KOPT-K1 (cell line): ENCODE measurements around the gene SCD5.

Source experiments
- H3K27ac ChIP-seq: fragments of 200-600 bp; sonication (generic); 2 replicates; pipeline ENCODE4 v1.5.1; 2016; ENCODE audit warnings: antibody characterized with exemption, mild to moderate bottlenecking, low read depth, low read length; ENCODE audit not compliant: poor library complexity, severe bottlenecking
- H3K36me3 ChIP-seq: fragments of 200-600 bp; sonication (generic); 2 replicates; pipeline ENCODE4 v1.5.1; 2017; ENCODE audit warnings: antibody characterized with exemption, mild to moderate bottlenecking, low read length, moderate library complexity; ENCODE audit not compliant: insufficient read depth
- H3K9me3 ChIP-seq: fragments of 200-600 bp; sonication (generic); 2 replicates; pipeline ENCODE4 v1.5.1; 2017; ENCODE audit warnings: antibody characterized with exemption, low read length, mild to moderate bottlenecking; ENCODE audit not compliant: insufficient read depth, poor library complexity, severe bottlenecking

Gene SCD5

DNA sequence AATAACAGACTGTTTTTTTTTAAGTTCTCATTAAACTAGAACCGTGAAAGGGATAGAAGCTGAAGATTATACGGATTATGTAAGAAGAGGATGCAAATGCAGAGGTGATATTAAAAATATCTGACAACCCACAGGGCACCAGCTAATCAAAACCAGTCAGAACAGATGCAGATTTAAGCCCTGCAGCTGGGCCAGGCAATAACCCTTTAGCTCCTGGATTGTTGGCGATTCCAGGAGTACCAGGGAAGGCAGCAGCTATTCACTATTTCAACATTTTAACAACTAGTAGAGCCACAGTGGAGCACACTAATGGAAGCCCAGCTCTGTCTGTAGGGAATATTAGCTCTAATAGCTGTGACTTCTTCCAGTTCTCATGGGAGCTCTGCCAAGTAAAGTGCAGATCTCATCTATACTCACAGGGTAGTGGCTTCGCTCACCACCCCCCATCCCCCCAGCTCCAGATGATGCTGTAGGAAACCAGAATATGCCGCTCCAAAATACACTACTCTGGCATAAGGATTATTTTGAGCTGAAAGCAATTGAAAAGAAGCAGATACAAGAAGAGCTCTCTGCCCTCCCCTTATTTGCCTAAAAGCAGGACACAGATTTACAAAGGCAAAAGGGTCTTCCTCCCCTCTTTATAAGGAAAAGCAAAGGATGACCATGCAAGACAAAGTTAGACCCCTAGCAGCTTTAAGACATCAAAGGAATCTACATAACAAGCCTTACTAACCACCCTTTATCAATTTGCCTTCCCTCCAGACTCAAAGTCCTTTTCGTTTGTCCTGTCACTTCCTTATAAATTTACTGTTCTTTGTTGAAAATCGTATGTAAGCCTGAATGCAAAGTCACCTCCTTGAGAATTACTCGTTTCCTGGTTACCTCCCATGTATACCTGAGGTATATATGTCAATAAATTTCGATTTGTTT is 13.7 kb downstream of the SCD5 start:
- H3K36me3 ChIP-seq: no peaks in the 10 kb centered on the region
- H3K9me3 ChIP-seq: no peaks in the 10 kb centered on the region
- no peak overlapping the region for H3K27ac ChIP-seq

DNA sequence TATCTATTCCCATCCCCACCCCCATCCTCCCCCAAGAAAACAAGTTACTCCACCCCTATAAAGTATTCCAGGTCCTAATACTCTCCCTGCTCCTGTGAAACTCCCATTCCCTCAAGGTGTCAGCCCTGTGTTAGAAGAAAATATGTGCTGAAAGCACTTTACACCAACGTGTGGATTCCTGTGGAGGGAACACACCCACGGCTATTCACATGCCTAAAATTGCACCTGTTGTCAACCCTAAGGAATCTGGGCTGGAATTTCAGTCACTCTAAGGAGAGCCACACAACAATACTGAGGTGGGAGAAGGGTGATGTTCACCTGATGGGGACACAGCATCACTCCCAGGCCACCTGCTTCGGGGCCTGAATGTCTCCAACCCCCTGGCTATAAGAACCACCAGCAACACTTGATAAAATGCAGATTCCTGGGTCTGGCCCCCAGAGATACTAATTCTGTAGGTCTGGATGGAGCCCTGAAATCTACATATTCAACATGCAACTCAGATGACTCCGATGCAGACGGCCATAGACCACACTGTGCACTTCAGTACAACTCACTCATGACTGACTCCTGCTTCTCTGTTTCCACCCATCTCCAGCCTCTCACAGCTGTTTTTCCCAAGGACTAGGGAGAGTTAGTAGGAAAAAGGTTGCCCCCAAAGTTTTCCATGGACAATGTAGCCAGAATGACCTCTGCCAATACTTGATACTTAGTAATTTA is 15.8 kb downstream of the SCD5 start:
- no peak overlapping the region for H3K27ac ChIP-seq

DNA sequence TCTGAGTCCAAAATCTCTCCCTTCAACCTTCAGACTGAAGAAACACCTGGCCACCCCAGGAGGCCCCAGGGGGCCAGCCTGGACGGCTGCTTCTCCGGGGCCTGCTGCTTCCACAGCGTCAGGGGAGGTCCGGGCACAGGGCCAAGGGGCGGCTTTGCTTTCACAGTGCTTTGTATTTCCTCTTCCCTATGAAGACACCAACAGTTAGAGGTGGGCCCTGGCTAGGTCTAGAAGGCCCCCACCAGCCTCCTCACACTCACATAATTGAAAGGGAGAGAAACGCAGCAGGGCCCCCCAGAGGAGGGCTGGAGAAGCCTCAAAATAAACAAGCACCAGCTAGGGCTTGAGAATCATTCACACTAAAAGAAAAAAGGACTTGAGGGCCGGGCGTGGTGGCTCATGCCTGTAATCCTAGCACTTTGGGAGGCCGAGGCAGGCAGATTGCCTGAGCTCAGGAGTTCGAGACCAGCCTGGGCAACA is 17.8 kb downstream of the SCD5 start:
- Histone ChIP-seq H3K9me3 (no peaks in the 10 kb centered on the region), H3K36me3 (no peaks in the 10 kb centered on the region), H3K27ac (no peak overlapping the region)

More for the DNA sequence above, 15.8 kb downstream of the SCD5 start:
- no peaks in the 10 kb centered on the region for H3K9me3 ChIP-seq
- no peaks in the 10 kb centered on the region for H3K36me3 ChIP-seq

DNA sequence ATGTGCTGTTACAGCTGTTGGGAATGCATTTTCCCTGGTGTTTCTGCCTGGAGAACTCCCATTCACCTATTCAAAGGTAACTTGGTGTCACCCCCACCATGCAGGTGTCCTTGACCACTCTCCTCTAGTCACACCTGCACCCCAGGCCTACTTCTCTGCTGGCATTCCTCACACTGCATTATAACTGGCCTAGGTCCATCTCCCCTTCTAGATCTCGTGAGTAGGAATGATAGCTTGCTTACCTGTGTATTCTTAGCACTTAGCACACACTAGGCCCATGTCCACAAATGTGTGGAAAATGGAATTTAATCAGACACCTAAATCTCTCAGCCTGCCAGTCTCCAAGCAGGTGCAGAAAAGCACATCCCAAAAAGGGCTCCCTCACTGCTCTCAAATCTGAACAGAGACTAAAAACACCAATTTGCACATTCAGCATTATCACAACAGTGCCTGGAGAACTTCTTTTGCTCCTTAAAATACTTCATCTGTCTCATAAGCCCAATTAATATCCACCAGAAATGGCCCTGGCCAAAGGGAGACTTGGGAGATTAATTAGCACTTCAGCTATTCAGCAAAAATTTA is 18.3 kb downstream of the SCD5 start:
- no peaks in the 10 kb centered on the region for H3K9me3 ChIP-seq
- H3K27ac ChIP-seq: no peak overlapping the region
- no peaks in the 10 kb centered on the region for H3K36me3 ChIP-seq

DNA sequence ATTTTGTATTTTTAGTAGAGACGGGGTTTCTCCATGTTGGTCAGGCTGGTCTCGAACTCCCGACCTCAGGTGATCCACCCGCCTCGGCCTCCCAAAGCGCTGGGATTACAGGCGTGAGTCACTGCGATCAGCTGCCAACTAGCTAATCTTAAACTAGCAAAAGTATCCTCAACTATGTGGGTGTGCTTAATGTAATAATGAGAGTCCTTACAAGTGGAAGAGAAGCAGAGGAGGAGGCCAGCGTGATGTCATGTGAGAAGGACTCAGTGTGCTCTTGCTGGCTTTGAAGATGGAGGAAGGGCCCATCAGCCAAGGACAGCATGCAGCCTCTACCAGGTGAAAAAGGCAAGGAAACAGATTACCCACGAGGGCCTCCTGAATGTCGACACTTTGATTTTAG is 19.6 kb downstream of the SCD5 start:
- Histone ChIP-seq H3K36me3 (no peaks in the 10 kb centered on the region), H3K9me3 (no peaks in the 10 kb centered on the region), H3K27ac (no peak overlapping the region)

DNA sequence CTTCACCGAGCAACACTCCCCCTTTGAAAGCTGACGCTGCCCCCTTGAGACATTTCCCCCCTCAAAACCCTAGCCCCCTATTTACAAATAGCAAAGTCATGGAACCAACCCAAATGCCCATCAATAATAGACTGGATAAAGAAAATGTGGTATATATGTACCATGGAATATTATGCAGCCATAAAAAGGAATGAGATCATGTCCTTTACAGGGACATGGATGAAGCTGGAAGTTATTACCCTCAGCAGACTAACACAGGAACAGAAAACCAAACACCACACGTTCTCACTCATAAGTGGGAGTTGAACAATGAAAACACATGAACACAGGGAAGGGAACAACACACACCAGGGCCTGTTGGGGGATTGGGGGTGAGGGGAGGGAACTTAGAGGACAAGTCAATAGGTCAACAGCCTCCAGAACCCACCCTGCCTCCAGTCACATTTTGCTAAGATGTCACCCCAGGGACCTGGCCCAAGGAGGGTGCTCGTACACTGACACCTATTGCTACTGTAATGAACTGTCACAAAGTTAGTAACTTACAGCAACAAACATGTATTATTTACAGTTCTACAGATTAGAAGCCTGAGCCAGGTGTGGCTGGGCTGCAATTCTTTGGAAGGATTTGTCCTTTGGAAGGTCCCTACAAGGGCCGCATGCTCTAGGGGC is 20.6 kb downstream of the SCD5 start:
- Histone ChIP-seq H3K36me3 (no peaks in the 10 kb centered on the region), H3K27ac (no peak overlapping the region), H3K9me3 (no peaks in the 10 kb centered on the region)

DNA sequence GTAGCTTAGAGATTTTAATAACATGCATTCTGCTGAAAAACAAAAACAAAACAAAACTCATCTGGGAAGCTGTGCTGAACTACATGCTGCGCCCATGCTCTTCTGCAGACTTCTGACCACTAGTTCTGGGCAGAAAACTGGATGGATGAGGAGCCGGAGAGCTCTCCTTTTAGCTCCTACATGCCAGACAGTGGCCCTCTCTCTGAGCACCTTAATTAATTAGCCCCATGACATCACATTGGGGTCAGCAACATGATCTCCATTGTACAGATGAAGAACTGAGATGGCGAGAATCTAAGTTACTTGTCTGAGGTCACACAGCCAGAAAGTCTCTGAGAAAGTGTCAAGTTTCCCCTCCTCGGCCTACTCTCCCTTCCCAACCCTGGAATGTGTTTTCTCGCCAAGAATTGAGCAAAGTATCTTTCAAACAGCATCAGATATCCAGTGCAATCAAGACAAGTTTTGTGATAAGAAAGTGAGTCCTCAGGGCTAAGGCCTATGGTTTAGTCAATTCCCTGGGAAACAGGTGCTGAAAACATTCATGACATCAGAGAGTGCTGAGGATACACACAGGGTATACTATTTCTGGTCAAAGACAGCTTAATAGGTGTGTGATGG is 21.6 kb downstream of the SCD5 start:
- Histone ChIP-seq H3K9me3 (no peaks in the 10 kb centered on the region), H3K36me3 (no peaks in the 10 kb centered on the region), H3K27ac (no peak overlapping the region)

DNA sequence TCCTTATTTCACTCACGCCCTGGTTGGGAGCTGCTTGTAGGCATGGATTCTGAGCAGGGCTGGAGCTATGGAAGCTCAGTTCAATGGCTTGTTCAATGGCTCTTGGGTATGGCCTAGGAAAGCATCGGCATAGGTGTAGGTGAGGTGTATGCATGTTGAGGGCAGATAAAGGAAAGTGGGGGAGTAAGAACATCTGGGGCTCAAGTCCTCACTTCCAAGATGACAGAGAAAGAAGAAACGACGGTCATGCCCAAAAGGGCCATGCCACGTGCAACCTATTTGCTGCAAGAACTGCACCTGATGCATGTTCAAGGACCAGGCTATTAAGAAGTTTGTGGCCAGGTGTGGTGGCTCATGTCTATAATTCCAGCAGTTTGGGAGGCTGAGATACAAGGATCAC is 23.4 kb downstream of the SCD5 start:
- Histone ChIP-seq H3K27ac (no peak overlapping the region), H3K36me3 (no peaks in the 10 kb centered on the region)

DNA sequence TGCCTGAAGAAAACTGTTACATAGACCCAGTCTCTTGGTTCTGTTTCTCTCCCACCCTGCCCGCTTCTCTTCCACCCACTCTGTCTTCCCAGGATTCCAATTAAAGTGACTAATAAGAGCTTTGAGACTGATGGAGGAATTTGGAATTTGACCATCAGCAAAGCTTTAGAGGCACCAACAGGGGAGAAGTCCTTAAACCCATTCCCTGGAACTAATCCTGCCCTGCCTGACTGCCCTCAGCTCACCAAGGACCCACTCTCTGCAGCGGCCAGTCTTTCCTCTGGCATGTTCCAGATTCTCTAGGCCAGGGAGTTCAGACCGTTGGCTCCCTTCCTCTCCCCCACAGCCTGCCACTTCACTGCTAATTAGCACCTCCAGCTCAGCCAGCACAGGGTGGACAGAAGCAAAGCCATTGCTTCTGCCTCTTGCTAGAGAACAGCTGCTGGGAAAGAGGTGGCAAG is 23.9 kb downstream of the SCD5 start:
- H3K27ac ChIP-seq: no peak overlapping the region
- H3K9me3 ChIP-seq: no peaks in the 10 kb centered on the region
- H3K36me3 ChIP-seq: no peaks in the 10 kb centered on the region

More for the DNA sequence above, 23.4 kb downstream of the SCD5 start:
- no peaks in the 10 kb centered on the region for H3K9me3 ChIP-seq

DNA sequence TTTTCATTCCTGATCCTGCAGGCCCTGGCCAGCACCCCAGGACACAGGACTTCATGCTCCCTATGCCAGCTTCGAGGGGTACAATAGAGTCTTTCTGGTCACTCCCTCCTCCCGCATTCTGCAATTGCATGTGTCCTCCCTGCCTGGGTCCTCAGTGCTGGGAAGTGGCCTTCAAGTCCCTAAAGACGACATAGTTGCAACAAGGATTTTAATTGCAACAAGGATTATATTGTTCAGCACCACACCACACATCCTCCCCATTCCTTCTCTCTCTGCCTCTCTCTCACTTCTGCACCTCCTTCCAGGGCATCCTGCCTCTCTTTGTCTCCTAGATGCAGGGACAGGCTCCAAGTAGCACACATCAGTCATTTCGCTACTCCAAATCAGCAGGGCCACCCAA is 25.5 kb downstream of the SCD5 start:
- Histone ChIP-seq H3K9me3 (no peaks in the 10 kb centered on the region), H3K36me3 (no peaks in the 10 kb centered on the region), H3K27ac (no peak overlapping the region)

DNA sequence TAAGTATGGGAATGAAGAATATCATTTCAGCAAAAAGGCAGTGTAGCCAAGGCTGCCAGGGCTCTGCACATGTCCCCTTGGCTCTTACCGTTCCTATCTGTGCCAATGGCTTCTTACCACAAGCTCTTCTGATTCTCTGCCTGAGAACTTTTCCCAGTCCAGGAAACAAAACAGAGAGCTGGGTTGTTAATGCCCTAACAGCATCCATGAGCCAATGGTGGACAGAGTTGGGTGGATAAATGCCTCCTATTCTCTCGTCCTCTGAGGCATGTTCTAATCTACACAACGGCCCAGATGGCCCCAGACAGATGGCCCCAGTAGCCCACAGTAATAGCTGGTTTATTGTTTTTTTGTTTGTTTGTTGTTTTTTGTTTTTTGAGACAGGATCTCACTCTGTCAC is 28.0 kb downstream of the SCD5 start:
- peaks cover 5% of the 10 kb centered on the region for H3K9me3 ChIP-seq
- H3K27ac ChIP-seq: no peak overlapping the region
- H3K36me3 ChIP-seq: no peaks in the 10 kb centered on the region

DNA sequence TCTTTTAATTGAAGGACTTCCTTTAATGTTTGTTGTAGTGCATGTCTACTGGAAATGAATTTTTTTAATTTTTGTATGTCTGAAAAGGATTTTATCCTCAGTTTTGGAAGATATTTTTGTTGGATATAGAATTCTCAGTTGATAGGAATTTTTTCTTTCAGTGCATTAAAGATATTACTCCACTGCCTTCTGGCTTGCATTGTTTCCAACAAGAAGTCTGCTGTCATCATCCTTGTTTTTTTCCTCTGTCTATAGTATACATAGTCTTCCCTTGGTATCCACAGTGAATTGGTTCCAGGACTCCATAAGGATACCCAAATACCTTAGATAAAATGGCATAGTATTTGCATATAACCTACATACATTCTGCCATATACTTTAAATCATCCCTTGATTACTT is 33.5 kb downstream of the SCD5 start:
- Histone ChIP-seq H3K9me3 (peaks cover 12% of the 10 kb centered on the region), H3K27ac (no peak overlapping the region), H3K36me3 (no peaks in the 10 kb centered on the region)

DNA sequence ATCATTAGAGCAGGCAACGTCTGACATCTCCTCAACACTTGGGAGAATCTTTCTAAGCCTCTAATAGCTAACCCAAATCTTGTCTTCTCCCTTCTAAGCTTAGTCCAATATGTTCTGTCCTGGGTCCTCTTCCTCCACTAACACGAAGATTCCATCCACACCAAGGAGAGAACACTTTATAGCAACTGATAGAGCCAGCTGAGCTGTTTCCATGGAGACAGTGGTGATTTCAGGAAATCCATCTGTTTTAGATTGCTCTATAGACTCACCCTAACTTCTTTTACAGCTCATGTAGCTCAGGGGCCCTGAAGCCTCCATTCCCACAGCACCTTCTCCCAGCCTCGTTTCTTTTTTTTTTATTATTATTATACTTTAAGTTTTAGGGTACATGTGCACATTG is 37.4 kb downstream of the SCD5 start:
- H3K9me3 ChIP-seq: peaks cover 12% of the 10 kb centered on the region
- no peaks in the 10 kb centered on the region for H3K36me3 ChIP-seq
- no peak overlapping the region for H3K27ac ChIP-seq
